Measurements from ENCODE around the gene GIPC1.
"Not testable (repeated sequence)": the region's sequence is repeated elsewhere in the genome, so short reads cannot be mapped to it uniquely, and the experiment has no call there.

The GIPC1 gene

DNA sequence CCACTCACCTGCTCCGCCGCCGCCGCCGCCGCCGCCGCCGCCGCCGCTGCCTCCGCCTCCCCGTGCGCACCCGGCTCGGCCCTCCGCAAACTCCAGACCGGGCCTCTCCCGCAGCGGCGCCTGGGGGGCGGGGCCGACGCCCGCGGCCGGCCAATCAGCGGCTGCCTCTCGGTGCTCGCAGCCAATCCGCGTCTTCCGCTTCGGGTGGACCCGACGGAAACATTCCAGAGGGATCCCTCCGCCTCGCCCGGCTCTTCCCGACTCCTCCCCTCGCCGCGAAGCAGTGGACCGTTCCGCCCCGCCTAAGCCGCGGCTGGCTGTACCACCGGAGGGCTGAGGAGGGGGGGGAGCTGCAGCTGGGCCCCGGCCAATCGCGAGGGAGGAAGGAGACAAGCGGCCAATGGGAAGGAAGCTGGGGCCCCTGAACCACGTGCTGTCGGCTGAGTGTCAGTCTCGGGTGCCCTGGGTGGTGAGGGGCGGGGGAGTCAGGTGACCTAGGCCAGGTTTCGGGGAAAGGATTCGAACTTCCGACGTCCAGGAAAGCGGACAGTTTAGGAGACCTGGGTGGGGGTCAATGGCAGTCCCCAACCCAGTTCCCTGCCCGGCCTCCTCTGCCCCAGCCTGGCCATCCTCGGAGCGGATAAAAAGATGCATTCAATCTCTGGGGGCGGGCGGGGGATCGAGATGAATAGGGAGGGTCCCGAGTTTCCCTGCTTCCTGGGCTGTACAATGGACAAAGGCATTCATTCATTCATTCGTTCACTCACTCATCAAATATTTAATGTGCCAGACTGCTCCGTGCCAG lies at the start of gene GIPC1:
Gene GIPC1, minus strand, starts transcription at position 99 of the 805 bp plus-strand sequence. CDS start 13,151 bp downstream, outside the sequence.
- peak; percentile 94 for DNase-seq (ENCODE audit: low read depth)

DNA sequence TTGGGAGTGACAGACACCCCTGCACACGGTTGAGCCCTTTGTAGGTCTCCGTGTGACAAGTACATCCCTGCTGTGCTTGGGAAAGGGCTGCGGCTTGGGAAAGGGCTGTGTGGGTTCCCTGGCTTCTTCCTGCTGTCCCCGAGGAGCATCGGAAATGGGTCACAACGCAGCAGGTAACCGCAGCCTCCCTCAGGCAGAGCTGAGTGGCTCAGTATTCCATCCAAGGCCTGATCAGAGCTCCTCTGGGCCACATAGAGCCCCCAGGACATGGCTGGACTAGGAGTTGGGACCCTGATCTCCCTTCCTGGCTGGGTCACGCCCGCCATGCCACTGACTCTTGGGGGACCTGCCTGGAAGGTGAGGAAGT lies 49.8 kb upstream of the GIPC1 start:
- DNase-seq (ENCODE audit: low read depth), result no peak

DNA sequence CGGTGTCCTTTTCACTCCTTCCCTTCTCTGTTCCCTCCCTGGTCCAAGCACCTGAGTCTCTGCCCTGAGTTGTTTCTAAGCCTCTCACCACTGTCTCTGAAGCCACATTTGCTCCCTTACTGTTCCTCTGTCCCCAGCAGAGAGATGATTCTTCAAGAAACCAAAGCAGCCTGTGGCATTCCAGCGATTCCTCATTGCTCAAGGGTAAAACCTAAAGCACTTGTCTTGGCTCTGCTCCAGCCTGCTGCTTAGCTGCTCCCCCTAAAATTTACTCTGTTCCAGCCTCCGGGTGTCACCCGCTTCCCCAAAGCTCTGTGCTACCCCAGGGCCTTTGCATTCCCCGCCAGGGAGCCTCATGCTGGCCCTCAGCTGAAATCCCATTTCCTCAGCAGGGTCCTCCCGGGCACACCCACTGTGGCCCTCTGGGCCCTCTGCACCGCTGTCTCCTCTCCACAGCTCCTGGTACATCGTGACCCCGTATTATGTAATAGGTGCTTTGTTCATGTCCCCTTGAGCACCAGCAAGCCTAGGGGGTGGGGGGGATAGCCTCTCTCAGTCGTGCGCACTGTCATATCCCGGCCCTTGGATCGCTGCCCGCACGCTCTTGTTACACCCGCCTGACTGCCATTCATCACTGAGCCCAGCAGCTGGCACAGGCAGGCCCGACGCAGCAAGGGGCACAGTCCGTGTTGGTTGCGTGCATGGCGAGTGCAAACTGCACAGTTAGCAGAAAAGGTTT lies 49.2 kb upstream of the GIPC1 start:
- DNase-seq (ENCODE audit: low read depth), result no peak

GRCh38 chr19:14544047-14544446 lies 48.1 kb upstream of the GIPC1 start:
- DNase-seq (ENCODE audit: low read depth), result no peak

- no peak for DNase-seq (ENCODE audit: low read depth)
Observed at GRCh38 chr19:14542711-14543328, 46.9 kb upstream of the GIPC1 start.

DNA sequence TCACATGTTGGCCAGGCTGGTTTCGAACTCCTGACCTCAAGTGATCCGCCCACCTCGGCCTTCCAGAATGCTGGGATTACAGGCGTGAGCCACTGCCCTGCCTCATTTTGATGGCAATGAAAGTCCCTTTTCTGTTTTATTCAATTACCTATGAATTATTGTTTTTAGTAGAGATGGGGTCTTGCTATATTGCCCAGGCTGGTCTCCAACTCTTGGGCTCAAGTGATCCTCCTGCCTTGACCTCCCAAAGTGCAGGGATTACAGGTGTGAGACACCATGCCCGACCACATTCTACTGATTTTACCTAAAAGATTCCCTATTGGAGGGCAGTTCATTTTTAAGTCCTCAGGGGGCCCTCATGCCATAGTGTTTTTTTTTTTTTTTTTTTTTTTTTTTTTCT lies 46.1 kb upstream of the GIPC1 start:
- DNase-seq (ENCODE audit: low read depth), result not testable (repeated sequence)

GRCh38 chr19:14540741-14541525 lies 45.0 kb upstream of the GIPC1 start:
- no peak for DNase-seq (ENCODE audit: low read depth)

GRCh38 chr19:14536926-14537692 lies 41.2 kb upstream of the GIPC1 start:
- DNase-seq (ENCODE audit: low read depth), result no peak

GRCh38 chr19:14533450-14533849 lies 37.5 kb upstream of the GIPC1 start:
- DNase-seq (ENCODE audit: low read depth), result no peak

- no peak for DNase-seq (ENCODE audit: low read depth)
Observed at GRCh38 chr19:14530506-14530905, 34.6 kb upstream of the GIPC1 start.

DNA sequence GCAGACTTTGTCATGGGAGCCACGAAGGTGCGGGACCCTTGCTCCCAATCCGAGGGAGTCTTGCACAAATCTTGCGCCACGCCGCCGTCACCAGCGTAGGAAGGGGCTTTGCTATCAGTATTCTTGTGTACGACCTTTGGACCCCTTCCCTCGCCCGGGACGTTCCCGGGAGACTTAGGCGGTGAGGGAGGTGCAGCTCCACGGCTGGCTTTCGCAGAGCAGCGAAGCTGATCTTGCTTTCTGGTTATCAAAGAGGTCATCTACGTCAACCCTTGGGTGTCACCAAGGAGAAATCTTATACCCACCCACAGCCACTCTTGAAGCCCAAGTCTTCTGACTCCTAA lies 34.0 kb upstream of the GIPC1 start:
- no peak for DNase-seq (ENCODE audit: low read depth)

DNA sequence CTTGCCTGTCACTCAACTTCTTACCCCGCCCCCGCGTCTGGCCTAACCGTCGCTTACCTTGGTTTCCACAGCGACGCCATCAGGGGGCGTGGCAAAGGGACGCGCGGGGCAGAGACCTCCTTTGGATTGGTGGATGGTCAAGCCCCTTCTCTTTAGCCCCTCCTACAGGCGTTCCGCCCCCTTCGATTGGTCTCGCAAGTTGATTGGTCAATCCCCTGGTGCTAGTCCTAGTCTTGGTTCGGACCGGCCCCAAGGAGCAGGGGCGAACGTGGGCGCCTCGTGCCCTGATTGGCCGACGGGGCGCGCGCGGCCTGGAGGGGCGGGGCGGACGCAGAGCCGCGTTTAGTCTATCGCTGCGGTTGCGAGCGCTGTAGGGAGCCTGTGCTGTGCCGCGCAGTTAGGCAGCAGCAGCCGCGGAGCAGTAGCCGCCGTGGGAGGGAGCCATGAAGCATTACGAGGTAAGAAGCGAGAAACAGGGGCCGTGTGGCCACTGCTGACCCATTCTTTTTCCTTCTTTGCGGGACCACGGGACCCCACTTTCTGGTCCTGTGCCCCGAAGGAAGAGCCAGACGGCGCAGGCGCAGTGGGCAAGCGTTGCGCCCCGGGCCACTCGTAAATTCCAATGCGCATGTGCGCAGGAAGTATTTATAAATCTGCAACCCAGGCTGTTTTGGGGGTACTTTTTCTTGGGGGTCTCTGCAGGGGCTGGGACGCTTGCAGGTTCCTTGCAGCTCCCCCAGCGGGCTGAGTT lies 33.5 kb upstream of the GIPC1 start, which contains the start of gene TECR:
Gene TECR, plus strand, starts transcription at position 341 of the 751 bp plus-strand sequence. Its CDS starts 103 bp downstream, at position 444.
- peak; percentile 100 for DNase-seq (ENCODE audit: low read depth)

- DNase-seq (ENCODE audit: low read depth), result no peak
Observed at GRCh38 chr19:14528419-14529253, 32.7 kb upstream of the GIPC1 start.

DNA sequence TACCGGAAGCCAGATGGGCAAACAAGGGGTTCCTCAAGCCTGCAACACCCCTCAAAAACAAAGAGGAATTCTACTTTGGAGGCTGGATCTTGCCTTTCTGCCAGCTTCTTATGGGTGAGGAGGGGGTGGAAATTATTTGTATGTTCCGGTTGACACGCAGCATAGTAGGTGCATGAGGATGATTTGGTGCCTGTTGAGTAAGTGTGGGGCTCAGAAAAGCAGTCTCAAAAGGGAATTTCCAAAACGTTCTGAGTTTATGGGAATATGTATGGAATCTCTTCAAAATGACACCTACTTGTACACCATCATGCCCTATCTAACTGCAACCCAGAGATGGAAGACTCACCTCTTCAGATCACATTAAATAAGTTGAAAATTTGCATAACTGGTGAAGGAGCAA lies 30.5 kb upstream of the GIPC1 start:
- DNase-seq (ENCODE audit: low read depth), result no peak

- no peak for DNase-seq (ENCODE audit: low read depth)
Observed at GRCh38 chr19:14525729-14526128, 29.8 kb upstream of the GIPC1 start.

DNA sequence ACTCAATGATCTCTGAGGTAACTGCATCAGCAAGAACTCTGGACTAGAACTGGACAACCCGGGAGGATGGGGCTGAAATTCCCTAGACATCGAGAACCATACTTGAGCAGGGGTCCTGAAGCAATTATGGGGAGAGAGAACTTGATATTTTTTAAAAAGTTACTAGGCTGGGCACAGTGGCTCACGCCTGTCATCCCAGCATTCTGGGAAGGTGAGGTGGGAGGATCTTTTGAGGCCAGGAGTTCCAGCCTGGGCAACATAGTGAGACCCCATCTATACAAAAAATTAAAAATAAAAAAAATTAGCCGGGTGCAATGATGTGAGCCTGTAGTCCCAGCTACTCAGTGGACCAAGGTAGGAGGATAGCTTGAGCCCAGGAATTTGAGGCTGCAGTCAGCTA lies 24.6 kb upstream of the GIPC1 start:
- DNase-seq (ENCODE audit: low read depth), result no peak

- DNase-seq (ENCODE audit: low read depth), result no peak
Observed at GRCh38 chr19:14519860-14520407, 24.0 kb upstream of the GIPC1 start.

GRCh38 chr19:14519245-14519859 lies 23.4 kb upstream of the GIPC1 start:
- no peak for DNase-seq (ENCODE audit: low read depth)

All from non-pigmented ciliary epithelial cell (primary cell).